Fibroblast of lung (primary cell): ENCODE measurements around the gene ARHGEF38. TPM values are rescaled to one million over a fixed set of nuclear protein-coding genes. Genes with fewer than 3 reads are reported as not detected.

Experiments
- DNase-seq, 2 donors: peaks; one replicate each; pipeline versions ENCODE4 v3.0.0 to v3.0.0-alpha.2; 2010; ENCODE audit warnings: low read depth in 2 of 2
- H2AFZ ChIP-seq: 2 replicates; pipeline ENCODE4 v1.5.1; 2012; ENCODE audit warnings: low read length, control low read depth, inconsistent platforms
- H3K27ac ChIP-seq: 2 replicates; pipeline ENCODE4 v1.5.1; 2011; ENCODE audit warnings: low read length, control low read depth; ENCODE audit not compliant: insufficient read depth
- H3K27me3 ChIP-seq: 2 replicates; pipeline ENCODE4 v1.5.1; 2011; ENCODE audit warnings: mild to moderate bottlenecking, low read length; ENCODE audit not compliant: control insufficient read depth, insufficient read depth
- H3K36me3 ChIP-seq: 2 replicates; pipeline ENCODE4 v1.5.1; 2011; ENCODE audit warnings: low read length; ENCODE audit not compliant: control insufficient read depth, insufficient read depth
- H3K4me1 ChIP-seq: 2 replicates; pipeline ENCODE4 v1.5.1; 2011; ENCODE audit warnings: low read length; ENCODE audit not compliant: control insufficient read depth, insufficient read depth; ENCODE audit errors: extremely low read depth
- H3K4me2 ChIP-seq: 2 replicates; pipeline ENCODE4 v1.5.1; 2011; ENCODE audit warnings: low read length, control low read depth; ENCODE audit not compliant: insufficient read depth; ENCODE audit errors: extremely low read depth
- H3K4me3 ChIP-seq, 4 experiments: fragments of 200-600 bp in 1 of 4; sonication (generic) in 1 of 4; replicated peaks in 1 of 4; 2 replicates each; pipeline ENCODE4 v1.5.1; 2011 to 2016; ENCODE audit warnings: low read length in 4 of 4, low read depth in 3 of 4, mild to moderate bottlenecking in 3 of 4, control low read depth in 2 of 4, inconsistent platforms in 1 of 4, mixed read lengths in 1 of 4; ENCODE audit not compliant: insufficient read depth in 1 of 4; ENCODE audit errors: control extremely low read depth in 1 of 4
- H3K79me2 ChIP-seq: 2 replicates; pipeline ENCODE4 v1.5.1; 2012; ENCODE audit warnings: mild to moderate bottlenecking, low read length, inconsistent platforms; ENCODE audit not compliant: control insufficient read depth, insufficient read depth
- H3K9ac ChIP-seq: 2 replicates; pipeline ENCODE4 v1.5.1; 2011; ENCODE audit warnings: mild to moderate bottlenecking, low read length, control low read depth; ENCODE audit not compliant: insufficient read depth
- H3K9me3 ChIP-seq: 2 replicates; pipeline ENCODE4 v1.5.1; 2012; ENCODE audit warnings: low read depth, low read length; ENCODE audit not compliant: control insufficient read depth, insufficient read depth
- H4K20me1 ChIP-seq: 2 replicates; pipeline ENCODE4 v1.5.1; 2011; ENCODE audit warnings: low read length; ENCODE audit not compliant: control insufficient read depth, insufficient read depth; ENCODE audit errors: extremely low read depth
- CTCF ChIP-seq, 2 donors: IDR thresholded peaks in 1 of 2; conservative IDR thresholded peaks in 1 of 2; 1 replicate in 1 of 2; 2 replicates in 1 of 2; pipeline ENCODE4 v1.5.1; 2011 to 2012; ENCODE audit warnings: low read length in 2 of 2, control low read depth in 1 of 2, inconsistent platforms in 1 of 2, low read depth in 1 of 2, mild to moderate bottlenecking in 1 of 2
- EZH2 ChIP-seq: IDR thresholded peaks from 2 replicates; pipeline ENCODE4 v1.5.1; 2012; ENCODE audit warnings: low read length, control low read depth, mild to moderate bottlenecking; ENCODE audit errors: missing control alignments
- polyA plus RNA-seq, 2 donors: library from polyadenylated mRNA; depleted of rRNA in 1 of 2; stranded (reverse) in 1 of 2; unstranded in 1 of 2; fragments of >200 nt; gene quantifications; 2 replicates each; pipeline ENCODE4 v1.2.1, GENCODE V29; 2011 to 2012; ENCODE audit warnings: missing spikeins in 1 of 2
- total RNA-seq: library from RNA; depleted of rRNA; stranded (reverse); fragments of >200 nt; gene quantifications from 2 replicates; pipeline ENCODE4 v1.2.1, GENCODE V29; 2014

The ARHGEF38 gene
- total and polyA plus RNA-seq, 2 donors (not counting 1 experiment from before 2014, with no cell fraction given), result not detected

DNA sequence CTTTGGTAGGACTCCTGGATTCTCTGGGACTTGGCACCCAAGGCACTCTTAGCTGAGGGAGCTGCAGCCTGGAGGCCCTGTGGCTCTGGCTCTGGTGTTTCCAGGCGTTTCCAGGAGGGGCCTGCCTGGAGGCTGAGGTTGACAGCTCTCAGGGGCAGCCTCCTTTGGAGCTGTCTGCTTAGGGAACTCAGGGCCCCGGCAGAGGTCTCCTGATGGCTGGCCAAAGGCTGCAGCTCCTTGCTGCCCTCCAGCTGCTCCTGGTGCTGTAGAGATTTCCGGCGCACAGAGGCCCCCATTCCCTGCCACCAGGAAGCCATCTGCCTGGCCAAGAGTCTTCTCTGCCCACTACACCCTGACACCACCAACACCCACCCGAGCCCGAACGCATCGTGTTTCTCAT lies 25.3 kb upstream of the ARHGEF38 start:
- Histone ChIP-seq H3K4me2 (no peak overlapping the region), H3K9me3 (no peaks in the 10 kb centered on the region), H4K20me1 (no peaks in the 10 kb centered on the region), H3K27ac (no peak overlapping the region), H3K79me2 (no peaks in the 10 kb centered on the region), H2AFZ (no peak overlapping the region), H3K36me3 (no peaks in the 10 kb centered on the region), H3K4me1 (no peaks in the 10 kb centered on the region), H3K4me3 (no peak overlapping the region), H3K27me3 (no peaks in the 10 kb centered on the region), H3K9ac (no peak overlapping the region)
- DNase-seq, result no peak
- TF ChIP-seq CTCF (conservative IDR thresholded peaks at IDR 0.05 in 1 of 2, IDR thresholded peaks at IDR 0.05 in 1 of 2; ENCODE audit: low read depth in 1 of 2, low read length in 2 of 2) (no peak), EZH2 (no peak)

GRCh38 chr4:105536601-105537000 lies 15.8 kb upstream of the ARHGEF38 start:
- H3K27me3 ChIP-seq, result no peaks in the 10 kb centered on the region
- H3K9me3 ChIP-seq, result no peaks in the 10 kb centered on the region
- no peak overlapping the region for H2AFZ ChIP-seq
- no peak for DNase-seq
- H3K9ac ChIP-seq, result no peak overlapping the region
- H3K4me2 ChIP-seq, result no peak overlapping the region
- H3K4me1 ChIP-seq, result no peaks in the 10 kb centered on the region
- no peak overlapping the region for H3K4me3 ChIP-seq
- TF ChIP-seq CTCF (conservative IDR thresholded peaks at IDR 0.05 in 1 of 2, IDR thresholded peaks at IDR 0.05 in 1 of 2; ENCODE audit: low read depth in 1 of 2, low read length in 2 of 2) (no peak), EZH2 (no peak)
- H3K36me3 ChIP-seq, result no peaks in the 10 kb centered on the region
- no peaks in the 10 kb centered on the region for H3K79me2 ChIP-seq
- H3K27ac ChIP-seq, result no peak overlapping the region
- H4K20me1 ChIP-seq, result no peaks in the 10 kb centered on the region

DNA sequence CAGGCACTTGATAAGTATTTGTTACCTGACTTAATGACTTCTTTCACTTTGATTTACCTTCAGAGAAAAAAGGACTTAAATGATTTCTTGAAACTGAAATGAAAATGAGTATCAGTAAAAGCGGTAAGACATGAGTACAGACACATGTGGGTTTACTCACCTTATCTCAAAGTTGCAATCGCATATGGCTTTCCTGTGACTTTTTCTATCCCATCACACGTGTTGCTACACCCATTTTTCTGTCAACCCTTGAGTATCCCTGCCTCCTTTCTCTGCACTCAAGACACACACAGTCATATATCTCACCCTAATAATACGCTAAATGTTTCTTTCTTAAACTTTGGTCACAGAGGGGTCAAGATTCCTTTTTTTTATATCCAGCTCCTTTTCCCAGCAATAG lies 11.0 kb upstream of the ARHGEF38 start:
- Histone ChIP-seq H2AFZ (no peak overlapping the region), H3K79me2 (no peaks in the 10 kb centered on the region), H3K9ac (no peak overlapping the region), H3K9me3 (no peaks in the 10 kb centered on the region), H3K4me2 (no peak overlapping the region), H4K20me1 (no peaks in the 10 kb centered on the region), H3K27me3 (no peaks in the 10 kb centered on the region), H3K27ac (no peak overlapping the region), H3K4me1 (no peaks in the 10 kb centered on the region), H3K4me3 (no peak overlapping the region), H3K36me3 (no peaks in the 10 kb centered on the region)
- TF ChIP-seq CTCF (conservative IDR thresholded peaks at IDR 0.05 in 1 of 2, IDR thresholded peaks at IDR 0.05 in 1 of 2; ENCODE audit: low read depth in 1 of 2, low read length in 2 of 2), result no peak
- TF ChIP-seq EZH2, result no peak
- no peak for DNase-seq
